Coronary artery (tissue), 2 donors: Measurements from ENCODE around the gene MGLL.

ENCODE experiments used
- DNase-seq: peaks from one replicate; pipeline ENCODE4 v3.0.0-alpha.2; 2017; ENCODE audit warnings: low spot score
- H3K27ac ChIP-seq, 2 donors: fragments of 200-600 bp; sonication (generic); one replicate each; pipeline ENCODE4 v1.5.1; 2016 to 2019
- H3K4me3 ChIP-seq: fragments of 200-600 bp; sonication (generic); 2 replicates; pipeline ENCODE4 v1.5.1; 2016; ENCODE audit warnings: mild to moderate bottlenecking, moderate library complexity
- TF ChIP-seq, protein P1 (sequence below): fragments of 200-600 bp; sonication (generic); IDR thresholded peaks from one replicate; pipeline ENCODE4 v1.5.1; 2019; ENCODE audit warnings: antibody characterized with exemption

The MGLL gene

GRCh38 chr3:127650236-127650635 is 172.1 kb downstream of the MGLL start:
- Histone ChIP-seq H3K4me3 (no peak overlapping the region), H3K27ac (no peak overlapping the region)
- TF ChIP-seq, protein P1, sequence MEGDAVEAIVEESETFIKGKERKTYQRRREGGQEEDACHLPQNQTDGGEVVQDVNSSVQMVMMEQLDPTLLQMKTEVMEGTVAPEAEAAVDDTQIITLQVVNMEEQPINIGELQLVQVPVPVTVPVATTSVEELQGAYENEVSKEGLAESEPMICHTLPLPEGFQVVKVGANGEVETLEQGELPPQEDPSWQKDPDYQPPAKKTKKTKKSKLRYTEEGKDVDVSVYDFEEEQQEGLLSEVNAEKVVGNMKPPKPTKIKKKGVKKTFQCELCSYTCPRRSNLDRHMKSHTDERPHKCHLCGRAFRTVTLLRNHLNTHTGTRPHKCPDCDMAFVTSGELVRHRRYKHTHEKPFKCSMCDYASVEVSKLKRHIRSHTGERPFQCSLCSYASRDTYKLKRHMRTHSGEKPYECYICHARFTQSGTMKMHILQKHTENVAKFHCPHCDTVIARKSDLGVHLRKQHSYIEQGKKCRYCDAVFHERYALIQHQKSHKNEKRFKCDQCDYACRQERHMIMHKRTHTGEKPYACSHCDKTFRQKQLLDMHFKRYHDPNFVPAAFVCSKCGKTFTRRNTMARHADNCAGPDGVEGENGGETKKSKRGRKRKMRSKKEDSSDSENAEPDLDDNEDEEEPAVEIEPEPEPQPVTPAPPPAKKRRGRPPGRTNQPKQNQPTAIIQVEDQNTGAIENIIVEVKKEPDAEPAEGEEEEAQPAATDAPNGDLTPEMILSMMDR = no peak
- peak; percentile 22 for DNase-seq

DNA sequence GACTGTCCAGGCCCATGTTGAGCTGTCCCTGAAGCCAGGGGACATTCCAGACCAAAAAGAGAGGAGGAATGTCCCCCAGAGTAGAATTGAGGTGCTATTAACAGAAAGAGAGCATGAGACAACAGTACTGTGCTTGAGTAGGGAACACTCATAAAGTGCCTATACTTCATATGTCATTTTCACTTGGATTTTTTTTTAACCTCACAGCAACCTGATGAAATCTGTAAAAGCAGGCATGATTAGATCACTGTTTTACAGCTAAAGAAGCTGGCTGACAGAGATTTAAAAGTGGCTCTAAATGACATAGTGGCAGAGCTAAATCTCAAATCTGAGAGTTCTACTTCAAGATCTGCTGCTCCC is 174.5 kb downstream of the MGLL start:
- no peak overlapping the region for H3K4me3 ChIP-seq
- DNase-seq = no peak
- TF ChIP-seq, protein P1 = no peak
- H3K27ac ChIP-seq = no peak overlapping the region

GRCh38 chr3:127647166-127647844 is 175.0 kb downstream of the MGLL start:
- no peak overlapping the region for H3K4me3 ChIP-seq
- peak; percentile 47 for DNase-seq
- TF ChIP-seq, protein P1 = no peak
- no peak overlapping the region for H3K27ac ChIP-seq

- no peak overlapping the region for H3K4me3 ChIP-seq
- no peak overlapping the region for H3K27ac ChIP-seq
- DNase-seq = peak; percentile 33
- TF ChIP-seq, protein P1 = no peak
These were observed 175.7 kb downstream of the MGLL start for GRCh38 chr3:127646501-127647046.

DNA sequence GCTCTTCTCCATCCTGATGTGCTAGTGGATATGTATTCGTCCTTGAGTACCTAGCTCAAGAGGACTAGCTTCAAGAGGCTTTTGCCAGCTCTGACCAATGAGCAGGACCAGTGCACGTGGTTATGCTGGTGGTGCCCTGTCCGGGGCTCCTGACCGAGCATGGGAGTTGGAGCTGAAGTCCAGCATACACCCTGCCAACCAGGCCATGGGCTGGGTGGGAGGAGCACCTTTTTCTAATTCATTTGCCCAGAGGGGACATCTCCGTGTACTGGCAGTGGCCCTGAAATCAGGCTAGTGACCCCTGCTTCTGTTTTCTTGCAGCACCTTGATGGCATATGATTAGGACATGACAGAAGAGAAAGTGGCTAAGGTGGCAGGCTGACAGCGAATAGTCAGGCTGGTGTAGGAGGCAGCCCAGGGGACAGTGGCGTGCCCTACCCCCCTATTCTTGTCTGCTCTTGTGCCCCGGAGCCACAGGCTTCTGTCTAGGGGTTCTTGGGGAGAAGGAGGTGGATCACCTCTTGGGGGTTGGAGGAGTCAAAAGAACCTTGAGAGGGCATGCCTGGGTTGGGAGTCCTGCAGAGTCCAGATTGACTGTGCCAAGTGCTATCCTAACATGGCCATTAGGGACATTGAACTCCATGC is 176.8 kb downstream of the MGLL start:
- DNase-seq = peak; percentile 53
- no peak overlapping the region for H3K4me3 ChIP-seq
- TF ChIP-seq, protein P1 = no peak
- no peak overlapping the region for H3K27ac ChIP-seq

- TF ChIP-seq, protein P1 = no peak
- Histone ChIP-seq H3K4me3 (no peak overlapping the region), H3K27ac (no peak overlapping the region)
- DNase-seq = peak; percentile 36
These were observed 177.5 kb downstream of the MGLL start for GRCh38 chr3:127644641-127645370.
